Lower leg skin (tissue), 4 donors: ENCODE measurements around the gene ITIH4. TPM values are rescaled to one million over a fixed set of nuclear protein-coding genes. Genes with fewer than 3 reads are reported as not detected.

ENCODE experiments used
- DNase-seq, 2 donors: peaks; one replicate each; pipeline ENCODE4 v3.0.0-alpha.2; 2019; ENCODE audit warnings: low spot score in 2 of 2
- H3K4me3 ChIP-seq: fragments of 200-600 bp; sonication (generic); 2 replicates; pipeline ENCODE4 v1.5.1; 2017; ENCODE audit warnings: mild to moderate bottlenecking, low read depth; ENCODE audit not compliant: poor library complexity, severe bottlenecking
- CTCF ChIP-seq, 3 donors: fragments of 450-650 bp; IDR thresholded peaks; one replicate each; pipeline ENCODE4 v1.5.1; 2016; ENCODE audit warnings: antibody characterized with exemption in 3 of 3, mild to moderate bottlenecking in 3 of 3, moderate library complexity in 2 of 3
- POLR2A ChIP-seq, 2 donors: fragments of 450-650 bp; IDR thresholded peaks; one replicate each; pipeline ENCODE4 v1.6.1; 2016 to 2017; ENCODE audit warnings: antibody characterized with exemption in 2 of 2, mild to moderate bottlenecking in 1 of 2, moderate library complexity in 1 of 2
- WGBS, 2 donors: methylation state at CpG; one replicate each; pipeline ENCODE4 v1.1.5; 2018; 5-methylcytosine and 5-hydroxymethylcytosine counted together
- intact Hi-C: fragments of 100-400 bp; cut with DNase I; formaldehyde crosslinking; loops from one replicate; pipeline ENCODE4 v1.15.0; 2023; ENCODE audit warnings: low total_unique reads
- total RNA-seq, 4 donors: library from RNA; depleted of rRNA; stranded (reverse); fragments of >200 nt; gene quantifications; one replicate each; pipeline ENCODE4 v1.1.0, GENCODE V29; 2016

ITIH4 gene
- total RNA-seq, 4 donors from 2014 or later = 0.38 to 3.6 (median 2.5) TPM

GRCh38 chr3:52870471-52870870 is 40.0 kb upstream of the ITIH4 start:
- intact Hi-C loops = no loop called here
- DNase-seq = no peak
- H3K4me3 ChIP-seq = no peak overlapping the region
- no peak for TF ChIP-seq CTCF (IDR thresholded peaks at IDR 0.05)
- no peak for TF ChIP-seq POLR2A (IDR thresholded peaks at IDR 0.05)
- WGBS, 2 donors = 96 to 99% methylated on average over 10 of the region's 10 CpGs

- intact Hi-C loops = no loop called here
- H3K4me3 ChIP-seq = no peak overlapping the region
- TF ChIP-seq CTCF (IDR thresholded peaks at IDR 0.05) = no peak
- TF ChIP-seq POLR2A (IDR thresholded peaks at IDR 0.05) = no peak
- 81 to 83% methylated on average over 12 of the region's 12 CpGs for WGBS, 2 donors
- no peak for DNase-seq
These were observed 36.0 kb upstream of the ITIH4 start for GRCh38 chr3:52866427-52866826.

GRCh38 chr3:52865994-52866393 is 35.5 kb upstream of the ITIH4 start:
- DNase-seq = no peak
- intact Hi-C loops = no loop called here
- TF ChIP-seq CTCF (IDR thresholded peaks at IDR 0.05) (no peak), POLR2A (IDR thresholded peaks at IDR 0.05) (no peak)
- WGBS, 2 donors = 72 to 86% methylated on average over 11 to 13 of the region's 13 CpGs
- no peak overlapping the region for H3K4me3 ChIP-seq

GRCh38 chr3:52860424-52860768 is 29.9 kb upstream of the ITIH4 start:
- no peak for DNase-seq
- H3K4me3 ChIP-seq = no peak overlapping the region
- intact Hi-C loops = no loop called here
- TF ChIP-seq CTCF (IDR thresholded peaks at IDR 0.05) (no peak), POLR2A (IDR thresholded peaks at IDR 0.05) (no peak)
- 82 to 85% methylated on average over 8 of the region's 8 CpGs for WGBS, 2 donors

- no peak overlapping the region for H3K4me3 ChIP-seq
- intact Hi-C loops = loop anchor here (10.0 kb wide), 1 partner anchor 215 kb away; no protein-coding TSS in a partner anchor
- 90 to 94% methylated on average over 8 of the region's 8 CpGs for WGBS, 2 donors
- TF ChIP-seq POLR2A (IDR thresholded peaks at IDR 0.05) (no peak), CTCF (IDR thresholded peaks at IDR 0.05) (no peak)
- DNase-seq = no peak
These were observed 29.4 kb upstream of the ITIH4 start for GRCh38 chr3:52859686-52860423.

- DNase-seq = no peak
- H3K4me3 ChIP-seq = no peak overlapping the region
- 87 to 88% methylated on average over 5 of the region's 5 CpGs for WGBS, 2 donors
- no peak for TF ChIP-seq POLR2A (IDR thresholded peaks at IDR 0.05)
- no peak for TF ChIP-seq CTCF (IDR thresholded peaks at IDR 0.05)
- intact Hi-C loops = loop anchor here (10.0 kb wide), 1 partner anchor 217 kb away; no protein-coding TSS in a partner anchor
These were observed 27.4 kb upstream of the ITIH4 start for GRCh38 chr3:52857864-52858263.
